ENCODE data around the gene CDX4.
"Not testable (repeated sequence)": the region's sequence is repeated elsewhere in the genome, so short reads cannot be mapped to it uniquely, and the experiment has no call there.

DNA sequence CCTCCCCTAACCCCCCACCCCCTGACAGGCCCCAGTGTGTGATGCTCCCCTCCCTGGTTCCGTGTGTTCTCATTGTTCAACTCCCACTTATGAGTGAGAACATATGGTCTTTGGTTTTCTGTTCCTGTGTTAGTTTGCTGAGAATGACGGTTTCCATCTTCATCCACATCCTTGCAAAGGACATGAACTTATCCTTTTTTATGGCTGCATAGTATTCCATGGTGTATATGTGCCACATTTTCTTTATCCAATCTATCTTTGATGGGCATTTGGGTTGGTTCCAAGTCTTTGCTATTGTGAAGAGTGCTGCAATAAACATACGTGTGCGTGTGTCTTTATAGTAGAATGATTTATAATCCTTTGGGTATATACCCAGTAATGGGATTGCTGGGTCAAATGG is 45.3 kb downstream of the CDX4 start:
- TF ChIP-seq, protein P1, sequence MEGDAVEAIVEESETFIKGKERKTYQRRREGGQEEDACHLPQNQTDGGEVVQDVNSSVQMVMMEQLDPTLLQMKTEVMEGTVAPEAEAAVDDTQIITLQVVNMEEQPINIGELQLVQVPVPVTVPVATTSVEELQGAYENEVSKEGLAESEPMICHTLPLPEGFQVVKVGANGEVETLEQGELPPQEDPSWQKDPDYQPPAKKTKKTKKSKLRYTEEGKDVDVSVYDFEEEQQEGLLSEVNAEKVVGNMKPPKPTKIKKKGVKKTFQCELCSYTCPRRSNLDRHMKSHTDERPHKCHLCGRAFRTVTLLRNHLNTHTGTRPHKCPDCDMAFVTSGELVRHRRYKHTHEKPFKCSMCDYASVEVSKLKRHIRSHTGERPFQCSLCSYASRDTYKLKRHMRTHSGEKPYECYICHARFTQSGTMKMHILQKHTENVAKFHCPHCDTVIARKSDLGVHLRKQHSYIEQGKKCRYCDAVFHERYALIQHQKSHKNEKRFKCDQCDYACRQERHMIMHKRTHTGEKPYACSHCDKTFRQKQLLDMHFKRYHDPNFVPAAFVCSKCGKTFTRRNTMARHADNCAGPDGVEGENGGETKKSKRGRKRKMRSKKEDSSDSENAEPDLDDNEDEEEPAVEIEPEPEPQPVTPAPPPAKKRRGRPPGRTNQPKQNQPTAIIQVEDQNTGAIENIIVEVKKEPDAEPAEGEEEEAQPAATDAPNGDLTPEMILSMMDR (IDR thresholded peaks at IDR 0.05), result not testable (repeated sequence)
- TF ChIP-seq ZFX (IDR thresholded peaks at IDR 0.05; ENCODE audit: borderline replicate concordance), result not testable (repeated sequence)

Measured in 22Rv1 (cell line).